Erythroblast (primary cell): Measurements from ENCODE around the gene ZNF337.

Experiments used
- GATA1 ChIP-seq: IDR thresholded peaks from 2 replicates; pipeline ENCODE4 v1.6.1; 2011; ENCODE audit warnings: low read depth, mild to moderate bottlenecking, control low read depth, low read length, moderate library complexity
- POLR2A ChIP-seq: IDR thresholded peaks from 2 replicates; pipeline ENCODE4 v1.6.1; 2011; ENCODE audit warnings: mild to moderate bottlenecking, low read length

DNA sequence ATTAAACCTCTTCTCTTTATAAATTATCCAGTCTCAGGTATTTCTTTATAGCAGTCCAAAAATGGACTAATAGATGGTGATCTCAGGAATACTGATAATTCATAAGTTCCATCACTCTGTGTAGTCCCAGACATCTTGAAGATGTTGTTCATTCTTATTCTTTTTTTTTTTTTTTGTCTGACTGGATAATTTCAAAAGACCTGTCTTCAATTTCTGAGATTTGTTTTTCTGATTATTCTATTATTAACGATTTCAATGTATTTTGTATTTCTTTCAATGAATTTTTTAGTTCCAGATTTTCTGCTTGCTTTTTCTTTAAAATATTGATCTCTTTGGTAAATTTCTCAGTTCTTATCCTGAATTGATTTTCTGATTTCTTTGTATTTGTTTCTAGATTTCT lies 29.7 kb upstream of the ZNF337 start:
- TF ChIP-seq POLR2A (no peak), GATA1 (no peak)
